ENCODE results near the gene SDC4. TPM values are rescaled to one million over a fixed set of nuclear protein-coding genes. Genes with fewer than 3 reads are reported as not detected.

Gene SDC4
- total RNA-seq, 4 donors from 2014 or later: 50.4 to 168 (median 97.8) TPM

GRCh38 chr20:45342855-45343531 lies 5.2 kb downstream of the SDC4 start:
- H3K4me3 ChIP-seq: peak overlapping the region; percentile 17 to 97 (median 74)
- no peaks in the 10 kb centered on the region for H3K36me3 ChIP-seq
- peaks cover 70 to 86% of the 10 kb centered on the region in 2 donors for H3K4me1 ChIP-seq
- TF ChIP-seq, protein P1, sequence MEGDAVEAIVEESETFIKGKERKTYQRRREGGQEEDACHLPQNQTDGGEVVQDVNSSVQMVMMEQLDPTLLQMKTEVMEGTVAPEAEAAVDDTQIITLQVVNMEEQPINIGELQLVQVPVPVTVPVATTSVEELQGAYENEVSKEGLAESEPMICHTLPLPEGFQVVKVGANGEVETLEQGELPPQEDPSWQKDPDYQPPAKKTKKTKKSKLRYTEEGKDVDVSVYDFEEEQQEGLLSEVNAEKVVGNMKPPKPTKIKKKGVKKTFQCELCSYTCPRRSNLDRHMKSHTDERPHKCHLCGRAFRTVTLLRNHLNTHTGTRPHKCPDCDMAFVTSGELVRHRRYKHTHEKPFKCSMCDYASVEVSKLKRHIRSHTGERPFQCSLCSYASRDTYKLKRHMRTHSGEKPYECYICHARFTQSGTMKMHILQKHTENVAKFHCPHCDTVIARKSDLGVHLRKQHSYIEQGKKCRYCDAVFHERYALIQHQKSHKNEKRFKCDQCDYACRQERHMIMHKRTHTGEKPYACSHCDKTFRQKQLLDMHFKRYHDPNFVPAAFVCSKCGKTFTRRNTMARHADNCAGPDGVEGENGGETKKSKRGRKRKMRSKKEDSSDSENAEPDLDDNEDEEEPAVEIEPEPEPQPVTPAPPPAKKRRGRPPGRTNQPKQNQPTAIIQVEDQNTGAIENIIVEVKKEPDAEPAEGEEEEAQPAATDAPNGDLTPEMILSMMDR (IDR thresholded peaks at IDR 0.05 in 4 of 5, conservative IDR thresholded peaks at IDR 0.05 in 1 of 5): no peak
- H3K27me3 ChIP-seq: no peaks in the 10 kb centered on the region
- ATAC-seq (peak; percentile 5), DNase-seq (no peak)
- H3K27ac ChIP-seq: peak overlapping the region; percentile 90 to 100 (median 98)
- in situ Hi-C loops (cut with MboI; ENCODE audit: low sequenced_read_pairs in 4 of 4): loop anchor here in 2 of 4 donors (25.0 kb wide), 2 partner anchors 1131 to 1156 kb away; partner anchors contain the start of genes JPH2 (in 1 of the 2) and OSER1 (in 1 of the 2)
- no peaks in the 10 kb centered on the region for H3K9me3 ChIP-seq
- intact Hi-C loops (cut with DNase I; ENCODE audit: low total_unique reads): loop anchor here (1.0 kb wide), 1 partner anchor 15 kb away; no protein-coding TSS in a partner anchor

DNA sequence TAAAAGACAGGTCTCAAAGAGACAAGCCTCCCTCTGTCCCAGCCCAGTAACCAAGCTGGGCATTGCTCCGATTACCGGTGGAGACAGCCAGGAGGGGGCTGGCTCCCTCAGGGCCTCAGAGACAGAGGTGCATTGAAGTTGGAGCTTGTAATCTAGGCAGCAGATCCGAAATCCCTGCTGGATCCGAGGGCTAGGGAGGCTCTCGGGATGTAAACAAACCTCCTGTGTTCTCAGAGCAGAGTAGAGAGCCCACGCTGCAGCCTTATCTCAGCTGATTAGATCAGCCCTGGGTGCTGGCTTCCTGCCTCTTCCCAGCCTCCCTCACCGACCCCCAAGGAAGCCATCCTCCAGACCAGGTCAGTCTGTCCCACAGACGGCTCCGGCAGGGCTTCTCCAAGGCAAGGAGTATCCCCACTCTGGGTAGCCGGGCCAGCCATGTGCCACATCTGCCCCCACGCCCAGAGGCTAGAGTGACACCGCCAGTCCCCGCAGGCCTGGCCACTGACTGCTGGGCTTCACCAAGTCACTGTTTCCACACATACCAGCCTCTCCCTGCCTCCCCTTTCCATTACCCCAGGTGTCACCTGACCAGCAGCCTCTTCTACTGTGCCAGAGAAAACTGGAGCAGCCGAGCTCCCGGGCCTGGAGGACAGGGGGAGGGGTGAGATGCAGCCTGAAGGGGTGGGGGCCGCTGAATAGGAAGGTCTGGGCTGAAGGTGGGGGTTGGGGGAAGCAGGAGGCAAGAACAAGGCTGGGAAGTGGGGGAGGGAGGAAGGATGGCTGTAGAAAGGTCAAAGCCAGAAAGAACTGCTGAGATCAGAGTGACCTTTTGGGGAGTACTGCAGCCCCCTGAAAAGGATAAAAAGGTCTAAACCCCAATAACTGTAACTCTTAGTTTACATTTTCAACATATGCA lies 6.0 kb downstream of the SDC4 start:
- Histone ChIP-seq H3K27ac (peak overlapping the region; percentile 90 to 100 (median 98)), H3K9me3 (no peaks in the 10 kb centered on the region), H3K36me3 (no peaks in the 10 kb centered on the region), H3K4me3 (peak overlapping the region; percentile 48 to 97 (median 75)), H3K4me1 (peaks cover 78 to 94% of the 10 kb centered on the region in 2 donors), H3K27me3 (no peaks in the 10 kb centered on the region)
- TF ChIP-seq, protein P1 (IDR thresholded peaks at IDR 0.05 in 4 of 5, conservative IDR thresholded peaks at IDR 0.05 in 1 of 5): no peak
- TF ChIP-seq POLR2A (IDR thresholded peaks at IDR 0.05): peak; percentile 88 to 91
- DNase-seq (peak; percentile 89 to 96), ATAC-seq (peak; percentile 42 to 50)
- intact Hi-C loops (cut with DNase I; ENCODE audit: low total_unique reads) (loop anchor here (2.0 kb wide), 1 partner anchor 17 kb away; no protein-coding TSS in a partner anchor), in situ Hi-C loops (cut with MboI; ENCODE audit: low sequenced_read_pairs in 4 of 4) (loop anchor here in 2 of 4 donors (25.0 kb wide), 2 partner anchors 1130 to 1155 kb away; partner anchors contain the start of genes JPH2 (in 1 of the 2) and OSER1 (in 1 of the 2))

DNA sequence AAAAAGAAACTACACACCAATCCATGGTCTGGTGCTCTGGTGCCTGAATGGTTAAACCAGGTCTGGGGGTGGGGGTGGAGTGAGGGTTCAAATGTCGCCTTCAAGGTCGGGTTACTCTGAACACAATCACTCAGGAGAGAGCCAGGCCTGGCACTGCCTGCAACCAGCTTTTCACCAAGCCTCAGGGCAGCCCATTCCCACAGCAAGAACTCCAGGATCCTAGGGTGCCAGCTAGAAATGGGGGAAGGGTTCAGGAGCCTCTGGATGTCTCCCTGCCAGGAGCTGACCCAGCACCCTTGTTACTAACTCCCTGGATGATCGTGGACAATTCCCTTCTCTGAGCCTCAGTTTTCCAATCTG lies 6.7 kb downstream of the SDC4 start:
- no peak for TF ChIP-seq POLR2A (IDR thresholded peaks at IDR 0.05)
- TF ChIP-seq, protein P1 (IDR thresholded peaks at IDR 0.05 in 4 of 5, conservative IDR thresholded peaks at IDR 0.05 in 1 of 5): no peak

GRCh38 chr20:45340951-45341350 lies 7.3 kb downstream of the SDC4 start:
- intact Hi-C loops (cut with DNase I; ENCODE audit: low total_unique reads): loop anchor here (2.0 kb wide), 1 partner anchor 16 kb away; no protein-coding TSS in a partner anchor
- H3K4me3 ChIP-seq: peak overlapping the region; percentile 15 to 97 (median 75)

More for the DNA sequence above, 6.7 kb downstream of the SDC4 start:
- H3K27me3 ChIP-seq: no peaks in the 10 kb centered on the region
- H3K4me3 ChIP-seq: peak overlapping the region; percentile 48 to 97 (median 75)
- H3K4me1 ChIP-seq: peaks cover 83 to 93% of the 10 kb centered on the region in 2 donors
- ATAC-seq: no peak
- intact Hi-C loops (cut with DNase I; ENCODE audit: low total_unique reads): loop anchor here (2.0 kb wide), 1 partner anchor 17 kb away; no protein-coding TSS in a partner anchor
- no peaks in the 10 kb centered on the region for H3K36me3 ChIP-seq
- peak in 1 of 2 donors; percentile 75 for DNase-seq
- in situ Hi-C loops (cut with MboI; ENCODE audit: low sequenced_read_pairs in 4 of 4): loop anchor here in 2 of 4 donors (25.0 kb wide), 2 partner anchors 1129 to 1154 kb away; partner anchors contain the start of genes JPH2 (in 1 of the 2) and OSER1 (in 1 of the 2)
- H3K9me3 ChIP-seq: no peaks in the 10 kb centered on the region
- H3K27ac ChIP-seq: peak overlapping the region; percentile 90 to 100 (median 98)

More at GRCh38 chr20:45340951-45341350, 7.3 kb downstream of the SDC4 start:
- no peak for ATAC-seq
- Histone ChIP-seq H3K27ac (peak overlapping the region; percentile 90 to 100 (median 98)), H3K27me3 (no peaks in the 10 kb centered on the region), H3K4me1 (peaks cover 88 to 94% of the 10 kb centered on the region in 2 donors), H3K9me3 (no peaks in the 10 kb centered on the region), H3K36me3 (peaks cover 0 to under 1% of the 10 kb centered on the region in 2 donors)
- in situ Hi-C loops (cut with MboI; ENCODE audit: low sequenced_read_pairs in 4 of 4): loop anchor here in 2 of 4 donors (25.0 kb wide), 2 partner anchors 1129 to 1154 kb away; partner anchors contain the start of genes JPH2 (in 1 of the 2) and OSER1 (in 1 of the 2)
- TF ChIP-seq POLR2A (IDR thresholded peaks at IDR 0.05): no peak
- TF ChIP-seq, protein P1 (IDR thresholded peaks at IDR 0.05 in 4 of 5, conservative IDR thresholded peaks at IDR 0.05 in 1 of 5): no peak
- DNase-seq: no peak
